LoVo (cell line): ENCODE data around the gene EPHA8.

ENCODE experiments used
- DNase-seq: peaks from one replicate; pipeline ENCODE4 v3.0.0-alpha.2; 2016; ENCODE audit warnings: low spot score

The EPHA8 gene

GRCh38 chr1:22592919-22593790 is 29.9 kb downstream of the EPHA8 start:
- no peak for DNase-seq

- DNase-seq = no peak
Observed at GRCh38 chr1:22594396-22594795, 31.1 kb downstream of the EPHA8 start.

GRCh38 chr1:22595108-22595507 is 31.8 kb downstream of the EPHA8 start:
- DNase-seq = no peak

GRCh38 chr1:22597301-22597965 is 34.1 kb downstream of the EPHA8 start:
- DNase-seq = no peak

- no peak for DNase-seq
Observed at GRCh38 chr1:22597996-22598395, 34.7 kb downstream of the EPHA8 start.

GRCh38 chr1:22598736-22599135 is 35.4 kb downstream of the EPHA8 start:
- no peak for DNase-seq

- peak; percentile 34 for DNase-seq
Observed at GRCh38 chr1:22600071-22600816, 37.0 kb downstream of the EPHA8 start.

- DNase-seq = no peak
Observed at GRCh38 chr1:22600817-22601605, 37.7 kb downstream of the EPHA8 start.

GRCh38 chr1:22601610-22602009 is 38.3 kb downstream of the EPHA8 start:
- DNase-seq = no peak

- DNase-seq = no peak
Observed at GRCh38 chr1:22602060-22602740, 38.9 kb downstream of the EPHA8 start.

GRCh38 chr1:22606161-22606560 is 42.9 kb downstream of the EPHA8 start:
- no peak for DNase-seq

GRCh38 chr1:22607154-22607553 is 43.9 kb downstream of the EPHA8 start:
- DNase-seq = no peak

GRCh38 chr1:22608361-22608760 is 45.1 kb downstream of the EPHA8 start:
- DNase-seq = no peak

- DNase-seq = no peak
Observed at GRCh38 chr1:22609291-22609690, 46.0 kb downstream of the EPHA8 start.

GRCh38 chr1:22611530-22611947 is 48.2 kb downstream of the EPHA8 start:
- peak; percentile 37 for DNase-seq

- no peak for DNase-seq
Observed at GRCh38 chr1:22612671-22613571, 49.6 kb downstream of the EPHA8 start.

- no peak for DNase-seq
Observed at GRCh38 chr1:22613572-22613918, 50.3 kb downstream of the EPHA8 start.

GRCh38 chr1:22613951-22614350 is 50.7 kb downstream of the EPHA8 start:
- DNase-seq = no peak

- no peak for DNase-seq
Observed at GRCh38 chr1:22615886-22616285, 52.6 kb downstream of the EPHA8 start.

GRCh38 chr1:22616571-22616970 is 53.3 kb downstream of the EPHA8 start:
- DNase-seq = no peak
